ENCODE results near the gene CENPM. TPM values are rescaled to one million over a fixed set of nuclear protein-coding genes. Genes with fewer than 3 reads are reported as not detected.

The CENPM gene
- total and polyA plus RNA-seq, 2 experiments from 2014 or later, result 50.0 to 61.6 TPM

DNA sequence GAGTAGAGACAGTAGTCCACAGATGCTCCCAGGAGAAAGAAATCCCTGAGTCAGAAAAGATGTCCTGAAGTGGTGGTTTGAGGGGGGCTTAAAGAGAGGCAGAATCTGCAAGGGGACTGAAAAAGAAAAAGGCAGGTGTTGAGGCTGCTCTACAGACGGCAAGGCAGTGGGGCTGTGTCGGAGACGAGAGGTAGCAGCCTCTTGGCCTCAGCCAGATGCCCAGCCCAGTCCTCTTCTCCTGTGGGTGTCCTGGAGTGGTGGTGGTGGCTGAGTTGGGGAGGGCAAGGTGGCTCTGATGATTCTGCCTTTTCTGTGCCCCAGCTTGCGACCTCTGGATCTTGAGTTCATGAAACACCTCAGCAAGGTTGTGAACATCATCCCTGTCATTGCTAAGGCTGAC, 42.3 kb upstream of the CENPM start (continued):
- TF ChIP-seq EZH2phosphoT487 (IDR thresholded peaks at IDR 0.05; ENCODE audit: unreplicated experiment) (no peak), ZNF331 (CRISPR knock-in tag; IDR thresholded peaks at IDR 0.05; ENCODE audit: low read depth) (no peak), EZH2 (IDR thresholded peaks at IDR 0.05; ENCODE audit: low read depth, unreplicated experiment) (no peak), JUNB (IDR thresholded peaks at IDR 0.05; ENCODE audit: unreplicated experiment) (no peak), STAT1 (IDR thresholded peaks at IDR 0.05; ENCODE audit: unreplicated experiment) (no peak)
- TF ChIP-seq, protein P1, sequence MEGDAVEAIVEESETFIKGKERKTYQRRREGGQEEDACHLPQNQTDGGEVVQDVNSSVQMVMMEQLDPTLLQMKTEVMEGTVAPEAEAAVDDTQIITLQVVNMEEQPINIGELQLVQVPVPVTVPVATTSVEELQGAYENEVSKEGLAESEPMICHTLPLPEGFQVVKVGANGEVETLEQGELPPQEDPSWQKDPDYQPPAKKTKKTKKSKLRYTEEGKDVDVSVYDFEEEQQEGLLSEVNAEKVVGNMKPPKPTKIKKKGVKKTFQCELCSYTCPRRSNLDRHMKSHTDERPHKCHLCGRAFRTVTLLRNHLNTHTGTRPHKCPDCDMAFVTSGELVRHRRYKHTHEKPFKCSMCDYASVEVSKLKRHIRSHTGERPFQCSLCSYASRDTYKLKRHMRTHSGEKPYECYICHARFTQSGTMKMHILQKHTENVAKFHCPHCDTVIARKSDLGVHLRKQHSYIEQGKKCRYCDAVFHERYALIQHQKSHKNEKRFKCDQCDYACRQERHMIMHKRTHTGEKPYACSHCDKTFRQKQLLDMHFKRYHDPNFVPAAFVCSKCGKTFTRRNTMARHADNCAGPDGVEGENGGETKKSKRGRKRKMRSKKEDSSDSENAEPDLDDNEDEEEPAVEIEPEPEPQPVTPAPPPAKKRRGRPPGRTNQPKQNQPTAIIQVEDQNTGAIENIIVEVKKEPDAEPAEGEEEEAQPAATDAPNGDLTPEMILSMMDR (conservative IDR thresholded peaks at IDR 0.05; ENCODE audit: low read depth in 2 of 2), result no peak

DNA sequence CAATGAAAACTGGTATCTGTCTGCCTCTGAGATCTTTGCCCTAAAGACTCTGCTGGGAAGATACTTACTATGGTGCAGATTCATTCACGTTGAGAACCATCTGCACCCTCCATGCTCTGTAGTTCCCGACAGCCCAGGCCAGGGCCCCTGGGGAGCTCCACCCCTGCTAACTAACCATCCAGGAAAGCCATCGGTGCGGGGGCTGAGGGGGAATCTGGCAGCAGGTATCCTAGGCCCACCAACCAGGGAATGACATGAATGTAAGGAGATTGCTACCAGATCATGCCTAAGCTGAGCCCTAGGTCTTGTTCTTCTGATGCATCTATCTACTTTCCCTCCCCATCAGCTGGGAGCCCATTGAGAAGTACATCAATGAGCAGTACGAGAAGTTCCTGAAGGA, 40.3 kb upstream of the CENPM start:
- H3K4me1 ChIP-seq (ENCODE audit: insufficient read depth), result no peaks in the 10 kb centered on the region
- no peaks in the 10 kb centered on the region for H4K20me1 ChIP-seq (replicated peaks; ENCODE audit: insufficient read depth)
- no peaks in the 10 kb centered on the region for H3K79me2 ChIP-seq (replicated peaks; ENCODE audit: insufficient read depth)
- no peaks in the 10 kb centered on the region for H3F3A ChIP-seq (replicated peaks; ENCODE audit: low read depth)
- no peak overlapping the region for H3K4me3 ChIP-seq
- no peak overlapping the region for H2AFZ ChIP-seq
- Mint-ChIP-seq H3K27ac (no peak overlapping the region), H3K9me3 (no peaks in the 10 kb centered on the region; the same call in 2 of the 3 replicates), H3K36me3 (ENCODE audit: low read depth) (peaks cover 23% of the 10 kb centered on the region), H3K4me1 (no peaks in the 10 kb centered on the region), H3K27me3 (ENCODE audit: insufficient read depth, low read depth, poor library complexity) (no peaks in the 10 kb centered on the region), H3K4me3 (no peak overlapping the region)
- no peaks in the 10 kb centered on the region for H3K36me3 ChIP-seq (ENCODE audit: insufficient read depth)
- H3K27me3 ChIP-seq (ENCODE audit: insufficient read depth), result no peaks in the 10 kb centered on the region
- DNase-seq (ENCODE audit: low spot score) (no peak), ATAC-seq (no peak)
- no peak overlapping the region for H3K27ac ChIP-seq (ENCODE audit: low read depth)
- no peak overlapping the region for H3K4me2 ChIP-seq
- H3K9me2 ChIP-seq (ENCODE audit: insufficient read depth), result no peaks in the 10 kb centered on the region
- TF ChIP-seq, protein P2, sequence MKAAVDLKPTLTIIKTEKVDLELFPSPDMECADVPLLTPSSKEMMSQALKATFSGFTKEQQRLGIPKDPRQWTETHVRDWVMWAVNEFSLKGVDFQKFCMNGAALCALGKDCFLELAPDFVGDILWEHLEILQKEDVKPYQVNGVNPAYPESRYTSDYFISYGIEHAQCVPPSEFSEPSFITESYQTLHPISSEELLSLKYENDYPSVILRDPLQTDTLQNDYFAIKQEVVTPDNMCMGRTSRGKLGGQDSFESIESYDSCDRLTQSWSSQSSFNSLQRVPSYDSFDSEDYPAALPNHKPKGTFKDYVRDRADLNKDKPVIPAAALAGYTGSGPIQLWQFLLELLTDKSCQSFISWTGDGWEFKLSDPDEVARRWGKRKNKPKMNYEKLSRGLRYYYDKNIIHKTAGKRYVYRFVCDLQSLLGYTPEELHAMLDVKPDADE (IDR thresholded peaks at IDR 0.05), result no peak
- TF ChIP-seq, protein P3, sequence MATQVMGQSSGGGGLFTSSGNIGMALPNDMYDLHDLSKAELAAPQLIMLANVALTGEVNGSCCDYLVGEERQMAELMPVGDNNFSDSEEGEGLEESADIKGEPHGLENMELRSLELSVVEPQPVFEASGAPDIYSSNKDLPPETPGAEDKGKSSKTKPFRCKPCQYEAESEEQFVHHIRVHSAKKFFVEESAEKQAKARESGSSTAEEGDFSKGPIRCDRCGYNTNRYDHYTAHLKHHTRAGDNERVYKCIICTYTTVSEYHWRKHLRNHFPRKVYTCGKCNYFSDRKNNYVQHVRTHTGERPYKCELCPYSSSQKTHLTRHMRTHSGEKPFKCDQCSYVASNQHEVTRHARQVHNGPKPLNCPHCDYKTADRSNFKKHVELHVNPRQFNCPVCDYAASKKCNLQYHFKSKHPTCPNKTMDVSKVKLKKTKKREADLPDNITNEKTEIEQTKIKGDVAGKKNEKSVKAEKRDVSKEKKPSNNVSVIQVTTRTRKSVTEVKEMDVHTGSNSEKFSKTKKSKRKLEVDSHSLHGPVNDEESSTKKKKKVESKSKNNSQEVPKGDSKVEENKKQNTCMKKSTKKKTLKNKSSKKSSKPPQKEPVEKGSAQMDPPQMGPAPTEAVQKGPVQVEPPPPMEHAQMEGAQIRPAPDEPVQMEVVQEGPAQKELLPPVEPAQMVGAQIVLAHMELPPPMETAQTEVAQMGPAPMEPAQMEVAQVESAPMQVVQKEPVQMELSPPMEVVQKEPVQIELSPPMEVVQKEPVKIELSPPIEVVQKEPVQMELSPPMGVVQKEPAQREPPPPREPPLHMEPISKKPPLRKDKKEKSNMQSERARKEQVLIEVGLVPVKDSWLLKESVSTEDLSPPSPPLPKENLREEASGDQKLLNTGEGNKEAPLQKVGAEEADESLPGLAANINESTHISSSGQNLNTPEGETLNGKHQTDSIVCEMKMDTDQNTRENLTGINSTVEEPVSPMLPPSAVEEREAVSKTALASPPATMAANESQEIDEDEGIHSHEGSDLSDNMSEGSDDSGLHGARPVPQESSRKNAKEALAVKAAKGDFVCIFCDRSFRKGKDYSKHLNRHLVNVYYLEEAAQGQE (IDR thresholded peaks at IDR 0.05; ENCODE audit: unreplicated experiment), result no peak
- TF ChIP-seq CREB1 (CRISPR knock-in tag; IDR thresholded peaks at IDR 0.05; ENCODE audit: low read depth) (no peak), EZH2 (IDR thresholded peaks at IDR 0.05; ENCODE audit: low read depth, unreplicated experiment) (no peak), ZNF114 (CRISPR knock-in tag; IDR thresholded peaks at IDR 0.05) (no peak), JUNB (IDR thresholded peaks at IDR 0.05; ENCODE audit: unreplicated experiment) (no peak), POLR2AphosphoS5 (IDR thresholded peaks at IDR 0.05; ENCODE audit: low read depth) (no peak), EZH2phosphoT487 (IDR thresholded peaks at IDR 0.05; ENCODE audit: unreplicated experiment) (no peak), NANOG (IDR thresholded peaks at IDR 0.05; ENCODE audit: borderline replicate concordance) (no peak), STAT1 (IDR thresholded peaks at IDR 0.05; ENCODE audit: unreplicated experiment) (no peak), ZNF331 (CRISPR knock-in tag; IDR thresholded peaks at IDR 0.05; ENCODE audit: low read depth) (no peak)
- TF ChIP-seq, protein P1 (conservative IDR thresholded peaks at IDR 0.05; ENCODE audit: low read depth in 2 of 2), result no peak

Measured in GM23338 (cell line).